Esophagus muscularis mucosa (tissue), 3 donors: ENCODE results near the gene APH1A.

Experiments
- POLR2A ChIP-seq: fragments of 450-650 bp; IDR thresholded peaks from one replicate; pipeline ENCODE4 v1.6.1; 2017; ENCODE audit warnings: antibody characterized with exemption, moderate library complexity, mild to moderate bottlenecking, low read depth
- TF ChIP-seq, protein P1 (sequence below), 3 experiments: fragments of 200-600 bp in 2 of 3; fragments of 450-650 bp in 1 of 3; sonication (generic) in 2 of 3; IDR thresholded peaks; one replicate each; pipeline ENCODE4 v1.5.1; 2017 to 2019; ENCODE audit warnings: antibody characterized with exemption in 3 of 3, mild to moderate bottlenecking in 2 of 3, moderate library complexity in 1 of 3

DNA sequence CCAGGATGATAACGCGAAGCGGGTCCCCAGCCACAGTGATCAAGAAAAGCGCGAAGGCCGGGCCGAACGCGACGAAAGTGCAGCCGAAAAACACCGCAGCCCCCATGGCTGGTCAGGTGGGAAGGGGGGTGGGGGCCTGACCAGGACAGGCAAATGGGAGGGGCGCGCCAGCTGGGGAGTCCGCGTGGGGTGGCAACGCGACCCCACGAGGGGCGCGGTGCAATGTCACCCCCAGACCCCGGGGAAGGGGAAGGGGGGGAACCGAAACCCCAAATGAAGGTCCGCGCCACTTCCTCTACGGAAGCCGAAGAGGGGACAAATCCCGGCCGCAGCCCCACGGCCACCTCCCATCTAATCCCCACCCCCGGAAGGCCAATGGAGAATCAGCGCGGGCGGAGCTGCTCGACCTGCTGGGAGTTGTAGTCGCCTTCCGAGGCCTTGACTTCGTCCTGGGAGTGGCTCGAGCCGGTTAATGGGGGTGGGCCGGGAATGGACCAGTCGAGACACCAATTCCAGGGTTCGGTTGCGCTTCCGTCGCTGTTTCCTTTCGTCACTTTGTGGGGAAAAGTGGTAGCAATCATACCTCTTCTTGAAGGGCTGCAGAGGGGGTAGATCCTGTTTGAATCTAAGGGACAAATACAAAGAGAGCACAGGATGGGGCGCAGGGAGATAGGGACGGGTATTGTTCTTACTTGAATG lies at the start of gene APH1A:
- TF ChIP-seq, protein P1, sequence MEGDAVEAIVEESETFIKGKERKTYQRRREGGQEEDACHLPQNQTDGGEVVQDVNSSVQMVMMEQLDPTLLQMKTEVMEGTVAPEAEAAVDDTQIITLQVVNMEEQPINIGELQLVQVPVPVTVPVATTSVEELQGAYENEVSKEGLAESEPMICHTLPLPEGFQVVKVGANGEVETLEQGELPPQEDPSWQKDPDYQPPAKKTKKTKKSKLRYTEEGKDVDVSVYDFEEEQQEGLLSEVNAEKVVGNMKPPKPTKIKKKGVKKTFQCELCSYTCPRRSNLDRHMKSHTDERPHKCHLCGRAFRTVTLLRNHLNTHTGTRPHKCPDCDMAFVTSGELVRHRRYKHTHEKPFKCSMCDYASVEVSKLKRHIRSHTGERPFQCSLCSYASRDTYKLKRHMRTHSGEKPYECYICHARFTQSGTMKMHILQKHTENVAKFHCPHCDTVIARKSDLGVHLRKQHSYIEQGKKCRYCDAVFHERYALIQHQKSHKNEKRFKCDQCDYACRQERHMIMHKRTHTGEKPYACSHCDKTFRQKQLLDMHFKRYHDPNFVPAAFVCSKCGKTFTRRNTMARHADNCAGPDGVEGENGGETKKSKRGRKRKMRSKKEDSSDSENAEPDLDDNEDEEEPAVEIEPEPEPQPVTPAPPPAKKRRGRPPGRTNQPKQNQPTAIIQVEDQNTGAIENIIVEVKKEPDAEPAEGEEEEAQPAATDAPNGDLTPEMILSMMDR (IDR thresholded peaks at IDR 0.05): no peak
- peak; percentile 74 for TF ChIP-seq POLR2A
